Upper lobe of left lung (tissue), 6 donors: ENCODE results near the gene NEK1. TPM values are rescaled to one million over a fixed set of nuclear protein-coding genes. Genes with fewer than 3 reads are reported as not detected.
"Not testable (repeated sequence)": the region's sequence is repeated elsewhere in the genome, so short reads cannot be mapped to it uniquely, and the experiment has no call there.

Experiments
- ATAC-seq, 2 donors: fragments of 200-7000 bp; cut with Tn5 transposase; one replicate each; pipeline ENCODE4 v1.9.1; 2022; ENCODE audit warnings: mild to moderate bottlenecking in 2 of 2, moderate library complexity in 2 of 2; ENCODE audit not compliant: low FRiP score in 2 of 2
- DNase-seq, 2 donors: peaks; one replicate each; pipeline ENCODE4 v3.0.0-alpha.2; 2019 to 2020
- H3K27ac ChIP-seq, 4 donors: fragments of 200-600 bp; sonication (generic); one replicate each; pipeline ENCODE4 v1.5.1; 2016 to 2019
- H3K27me3 ChIP-seq, 4 donors: fragments of 200-600 bp; sonication (generic); one replicate each; pipeline ENCODE4 v1.5.1; 2017 to 2019
- H3K36me3 ChIP-seq, 4 donors: fragments of 200-600 bp; sonication (generic); one replicate each; pipeline ENCODE4 v1.5.1; 2016 to 2019
- H3K4me1 ChIP-seq, 4 donors: fragments of 200-600 bp; sonication (generic); one replicate each; pipeline ENCODE4 v1.5.1; 2018 to 2019
- H3K4me3 ChIP-seq, 4 donors: fragments of 200-600 bp; sonication (generic); one replicate each; pipeline ENCODE4 v1.5.1; 2017 to 2019; ENCODE audit warnings: mild to moderate bottlenecking in 2 of 4, moderate library complexity in 1 of 4
- H3K9me3 ChIP-seq, 4 donors: fragments of 200-600 bp; sonication (generic); one replicate each; pipeline ENCODE4 v1.5.1; 2018 to 2019
- CTCF ChIP-seq, 6 experiments: fragments of 450-650 bp in 4 of 6; fragments of 200-600 bp in 2 of 6; sonication (generic) in 2 of 6; IDR thresholded peaks; one replicate each; pipeline ENCODE4 v1.5.1; 2016 to 2019; ENCODE audit warnings: antibody characterized with exemption in 6 of 6
- EP300 ChIP-seq, 4 donors: sonication (generic); formaldehyde crosslinking; IDR thresholded peaks; one replicate each; pipeline ENCODE4 v1.5.1; 2017; ENCODE audit warnings: antibody characterized with exemption in 4 of 4, control low read depth in 2 of 4
- POLR2A ChIP-seq, 4 donors: fragments of 450-650 bp; IDR thresholded peaks; one replicate each; pipeline ENCODE4 v1.5.1; 2016 to 2017; ENCODE audit warnings: antibody characterized with exemption in 4 of 4, mild to moderate bottlenecking in 2 of 4
- POLR2AphosphoS5 ChIP-seq, 2 donors: sonication (generic); formaldehyde crosslinking; IDR thresholded peaks; one replicate each; pipeline ENCODE4 v1.5.1; 2017; ENCODE audit warnings: antibody characterized with exemption in 2 of 2
- WGBS, 2 donors: methylation state at CpG; one replicate each; pipeline ENCODE4 v1.1.5; 2017 to 2018; 5-methylcytosine and 5-hydroxymethylcytosine counted together
- total RNA-seq, 6 donors: library from RNA; depleted of rRNA in 4 of 6; stranded (reverse); fragments of >200 nt in 4 of 6; gene quantifications; one replicate each; pipeline versions ENCODE4 v1.1.0 to v1.2.1, GENCODE V29; 2016 to 2021
- donor health status: DM: no; HTN: no; CAD: no; lungs with moderate emphysema.
- donor health status: DM: no; HTN: yes; CAD: no; lungs with severe emphysema.

The NEK1 gene
- total RNA-seq, 6 donors from 2014 or later = 6.9 to 24.2 (median 10.3) TPM

GRCh38 chr4:169540774-169541173, 71.6 kb downstream of the NEK1 start:
- H3K4me1 ChIP-seq = no peaks in the 10 kb centered on the region
- H3K9me3 ChIP-seq = peaks cover 0 to 15% (median 4%) of the 10 kb centered on the region in 4 donors
- H3K36me3 ChIP-seq = peaks cover 0 to 10% (median 0%) of the 10 kb centered on the region in 4 donors
- H3K4me3 ChIP-seq = no peak overlapping the region
- H3K27me3 ChIP-seq = no peaks in the 10 kb centered on the region
- DNase-seq = no peak
- ATAC-seq = no peak
- no peak overlapping the region for H3K27ac ChIP-seq
- no peak for TF ChIP-seq POLR2AphosphoS5 (IDR thresholded peaks at IDR 0.05)
- TF ChIP-seq CTCF (IDR thresholded peaks at IDR 0.05) = no peak
- no peak for TF ChIP-seq EP300 (IDR thresholded peaks at IDR 0.05)
- TF ChIP-seq POLR2A (IDR thresholded peaks at IDR 0.05) = no peak

GRCh38 chr4:169530048-169530447, 82.3 kb downstream of the NEK1 start:
- no peaks in the 10 kb centered on the region for H3K9me3 ChIP-seq
- TF ChIP-seq CTCF (IDR thresholded peaks at IDR 0.05) (no peak), POLR2A (IDR thresholded peaks at IDR 0.05) (no peak), EP300 (IDR thresholded peaks at IDR 0.05) (no peak), POLR2AphosphoS5 (IDR thresholded peaks at IDR 0.05) (no peak)
- ATAC-seq (no peak), DNase-seq (no peak)
- H3K27me3 ChIP-seq = no peaks in the 10 kb centered on the region
- no peak overlapping the region for H3K4me3 ChIP-seq
- H3K4me1 ChIP-seq = no peaks in the 10 kb centered on the region
- H3K27ac ChIP-seq = no peak overlapping the region
- H3K36me3 ChIP-seq = peaks cover 0 to 29% (median 4%) of the 10 kb centered on the region in 4 donors
- 61 to 86% methylated on average over 2 of the region's 2 CpGs for WGBS, 2 donors

- peaks cover 0 to 6% (median 0%) of the 10 kb centered on the region in 4 donors for H3K36me3 ChIP-seq
Measured at GRCh38 chr4:169523796-169524195, 88.6 kb downstream of the NEK1 start.

GRCh38 chr4:169510617-169511016, 101.8 kb downstream of the NEK1 start:
- H3K9me3 ChIP-seq = no peaks in the 10 kb centered on the region
- H3K36me3 ChIP-seq = peaks cover 0 to 26% (median 3%) of the 10 kb centered on the region in 4 donors
- H3K27ac ChIP-seq = no peak overlapping the region
- H3K4me1 ChIP-seq = no peaks in the 10 kb centered on the region
- no peak for DNase-seq
- 94 to 97% methylated on average over 3 of the region's 3 CpGs for WGBS, 2 donors
- TF ChIP-seq POLR2AphosphoS5 (IDR thresholded peaks at IDR 0.05) (no peak), EP300 (IDR thresholded peaks at IDR 0.05) (no peak), POLR2A (IDR thresholded peaks at IDR 0.05) (no peak), CTCF (IDR thresholded peaks at IDR 0.05) (no peak)
- ATAC-seq = no peak
- no peak overlapping the region for H3K4me3 ChIP-seq
- H3K27me3 ChIP-seq = no peaks in the 10 kb centered on the region

More at GRCh38 chr4:169523796-169524195, 88.6 kb downstream of the NEK1 start:
- no peak for DNase-seq
- ATAC-seq = no peak
- H3K4me3 ChIP-seq = no peak overlapping the region
- TF ChIP-seq EP300 (IDR thresholded peaks at IDR 0.05) (no peak), POLR2A (IDR thresholded peaks at IDR 0.05) (no peak), CTCF (IDR thresholded peaks at IDR 0.05) (no peak), POLR2AphosphoS5 (IDR thresholded peaks at IDR 0.05) (no peak)
- no peaks in the 10 kb centered on the region for H3K4me1 ChIP-seq
- H3K9me3 ChIP-seq = no peaks in the 10 kb centered on the region
- H3K27ac ChIP-seq = no peak overlapping the region
- H3K27me3 ChIP-seq = no peaks in the 10 kb centered on the region

- DNase-seq (no peak), ATAC-seq (no peak)
- H3K4me1 ChIP-seq = no peaks in the 10 kb centered on the region
- peaks cover 0 to 8% (median 2%) of the 10 kb centered on the region in 4 donors for H3K9me3 ChIP-seq
- H3K36me3 ChIP-seq = peaks cover 0 to 34% (median 5%) of the 10 kb centered on the region in 4 donors
- no peak overlapping the region for H3K27ac ChIP-seq
- TF ChIP-seq EP300 (IDR thresholded peaks at IDR 0.05) (no peak), POLR2A (IDR thresholded peaks at IDR 0.05) (no peak), POLR2AphosphoS5 (IDR thresholded peaks at IDR 0.05) (no peak), CTCF (IDR thresholded peaks at IDR 0.05) (no peak)
- 91 to 93% methylated on average over 2 of the region's 2 CpGs for WGBS, 2 donors
- H3K27me3 ChIP-seq = no peaks in the 10 kb centered on the region
- H3K4me3 ChIP-seq = no peak overlapping the region
Measured at GRCh38 chr4:169506903-169507302, 105.5 kb downstream of the NEK1 start.

GRCh38 chr4:169499907-169500306, 112.5 kb downstream of the NEK1 start:
- H3K4me1 ChIP-seq, H3K27ac ChIP-seq, H3K4me3 ChIP-seq, H3K27me3 ChIP-seq, H3K9me3 ChIP-seq, ATAC-seq: not testable (repeated sequence)
- DNase-seq = peak in 1 of 2 donors; percentile 17
- H3K36me3 ChIP-seq = peaks cover 0 to 16% (median 2%) of the 10 kb centered on the region in 4 donors
- 95 to 99% methylated on average over 9 to 11 of the region's 11 CpGs for WGBS, 2 donors

GRCh38 chr4:169494234-169494633, 118.1 kb downstream of the NEK1 start:
- not testable (repeated sequence) for ATAC-seq, H3K9me3 ChIP-seq, H3K36me3 ChIP-seq

More at GRCh38 chr4:169494234-169494633, 118.1 kb downstream of the NEK1 start:
- H3K4me3 ChIP-seq, H3K27me3 ChIP-seq, H3K4me1 ChIP-seq, DNase-seq, H3K27ac ChIP-seq: not testable (repeated sequence)
- 95 to 100% methylated on average over 3 of the region's 3 CpGs for WGBS, 2 donors
